Measurements from ENCODE around the gene SP7. TPM values are rescaled to one million over a fixed set of nuclear protein-coding genes. Genes with fewer than 3 reads are reported as not detected.

SP7 gene
- total and polyA plus RNA-seq, 9 of the 15 experiments (the other 6 are each of a cell fraction or from before 2014, with no cell fraction given): 0.04 TPM; not detected in 8

DNA sequence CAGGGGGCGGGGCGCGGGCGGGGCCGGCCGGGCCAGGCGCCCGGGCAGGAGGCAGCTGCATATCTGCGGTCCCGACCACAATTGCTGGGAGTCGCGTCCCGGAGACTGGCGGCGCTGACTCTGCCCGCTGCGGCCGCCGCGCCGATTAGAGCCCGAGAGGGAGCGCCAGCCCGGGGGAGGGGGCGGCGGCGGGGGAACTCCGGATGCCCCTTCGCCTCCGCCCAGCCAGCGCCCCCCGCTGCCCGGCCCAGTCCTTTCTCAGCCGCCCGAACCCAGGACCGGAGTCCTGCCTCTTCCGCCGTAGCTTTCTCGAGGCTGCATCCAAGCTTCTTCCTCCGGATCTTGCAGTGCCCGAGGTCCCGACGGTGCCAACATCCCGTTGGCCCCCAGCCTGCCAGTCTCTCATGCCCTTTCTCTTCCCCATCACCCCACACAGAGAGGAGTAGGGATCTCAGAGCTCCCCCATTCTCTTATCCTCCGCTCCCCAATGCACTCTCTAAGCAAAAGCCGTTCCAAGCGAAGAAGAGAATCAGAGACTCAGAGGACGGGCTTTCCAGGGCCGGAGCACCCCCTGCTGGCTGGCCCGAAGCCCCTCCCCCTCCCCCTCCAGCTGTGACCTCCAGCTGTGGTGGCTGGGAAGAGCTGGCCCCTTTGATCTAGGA is 8.8 kb upstream of the SP7 start (continued):
- TF ChIP-seq, protein P1, sequence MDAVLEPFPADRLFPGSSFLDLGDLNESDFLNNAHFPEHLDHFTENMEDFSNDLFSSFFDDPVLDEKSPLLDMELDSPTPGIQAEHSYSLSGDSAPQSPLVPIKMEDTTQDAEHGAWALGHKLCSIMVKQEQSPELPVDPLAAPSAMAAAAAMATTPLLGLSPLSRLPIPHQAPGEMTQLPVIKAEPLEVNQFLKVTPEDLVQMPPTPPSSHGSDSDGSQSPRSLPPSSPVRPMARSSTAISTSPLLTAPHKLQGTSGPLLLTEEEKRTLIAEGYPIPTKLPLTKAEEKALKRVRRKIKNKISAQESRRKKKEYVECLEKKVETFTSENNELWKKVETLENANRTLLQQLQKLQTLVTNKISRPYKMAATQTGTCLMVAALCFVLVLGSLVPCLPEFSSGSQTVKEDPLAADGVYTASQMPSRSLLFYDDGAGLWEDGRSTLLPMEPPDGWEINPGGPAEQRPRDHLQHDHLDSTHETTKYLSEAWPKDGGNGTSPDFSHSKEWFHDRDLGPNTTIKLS (IDR thresholded peaks at IDR 0.05; ENCODE audit: borderline replicate concordance, low read depth): no peak
- no peak for TF ChIP-seq PCBP2 (IDR thresholded peaks at IDR 0.05; ENCODE audit: low read depth, low read length, poor library complexity, severe bottlenecking)
- TF ChIP-seq MECOM (CRISPR knock-in tag; IDR thresholded peaks at IDR 0.05): no peak
- TF ChIP-seq, protein P2, sequence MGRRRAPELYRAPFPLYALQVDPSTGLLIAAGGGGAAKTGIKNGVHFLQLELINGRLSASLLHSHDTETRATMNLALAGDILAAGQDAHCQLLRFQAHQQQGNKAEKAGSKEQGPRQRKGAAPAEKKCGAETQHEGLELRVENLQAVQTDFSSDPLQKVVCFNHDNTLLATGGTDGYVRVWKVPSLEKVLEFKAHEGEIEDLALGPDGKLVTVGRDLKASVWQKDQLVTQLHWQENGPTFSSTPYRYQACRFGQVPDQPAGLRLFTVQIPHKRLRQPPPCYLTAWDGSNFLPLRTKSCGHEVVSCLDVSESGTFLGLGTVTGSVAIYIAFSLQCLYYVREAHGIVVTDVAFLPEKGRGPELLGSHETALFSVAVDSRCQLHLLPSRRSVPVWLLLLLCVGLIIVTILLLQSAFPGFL (CRISPR knock-in tag; IDR thresholded peaks at IDR 0.05): no peak
- TF ChIP-seq, protein P3, sequence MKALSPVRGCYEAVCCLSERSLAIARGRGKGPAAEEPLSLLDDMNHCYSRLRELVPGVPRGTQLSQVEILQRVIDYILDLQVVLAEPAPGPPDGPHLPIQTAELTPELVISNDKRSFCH (CRISPR knock-in tag; IDR thresholded peaks at IDR 0.05): no peak
- TF ChIP-seq, protein P3 (tag; IDR thresholded peaks at IDR 0.05): no peak
- TF ChIP-seq ZNF77 (CRISPR knock-in tag; IDR thresholded peaks at IDR 0.05): no peak
- TF ChIP-seq PTBP1 (IDR thresholded peaks at IDR 0.05; ENCODE audit: low read depth, low read length): no peak
- no peak for TF ChIP-seq RNF2 (IDR thresholded peaks at IDR 0.05)
- no peak for TF ChIP-seq PML (IDR thresholded peaks at IDR 0.05; ENCODE audit: low read length)
- no peak for TF ChIP-seq RBBP5 (IDR thresholded peaks at IDR 0.05; ENCODE audit: borderline replicate concordance, insufficient read depth, low read length, poor library complexity, severe bottlenecking)
- TF ChIP-seq PTTG1 (tag; IDR thresholded peaks at IDR 0.05; ENCODE audit: low read depth): no peak
- no peak for TF ChIP-seq CBFB (CRISPR knock-in tag; IDR thresholded peaks at IDR 0.05)
- TF ChIP-seq, protein P4, sequence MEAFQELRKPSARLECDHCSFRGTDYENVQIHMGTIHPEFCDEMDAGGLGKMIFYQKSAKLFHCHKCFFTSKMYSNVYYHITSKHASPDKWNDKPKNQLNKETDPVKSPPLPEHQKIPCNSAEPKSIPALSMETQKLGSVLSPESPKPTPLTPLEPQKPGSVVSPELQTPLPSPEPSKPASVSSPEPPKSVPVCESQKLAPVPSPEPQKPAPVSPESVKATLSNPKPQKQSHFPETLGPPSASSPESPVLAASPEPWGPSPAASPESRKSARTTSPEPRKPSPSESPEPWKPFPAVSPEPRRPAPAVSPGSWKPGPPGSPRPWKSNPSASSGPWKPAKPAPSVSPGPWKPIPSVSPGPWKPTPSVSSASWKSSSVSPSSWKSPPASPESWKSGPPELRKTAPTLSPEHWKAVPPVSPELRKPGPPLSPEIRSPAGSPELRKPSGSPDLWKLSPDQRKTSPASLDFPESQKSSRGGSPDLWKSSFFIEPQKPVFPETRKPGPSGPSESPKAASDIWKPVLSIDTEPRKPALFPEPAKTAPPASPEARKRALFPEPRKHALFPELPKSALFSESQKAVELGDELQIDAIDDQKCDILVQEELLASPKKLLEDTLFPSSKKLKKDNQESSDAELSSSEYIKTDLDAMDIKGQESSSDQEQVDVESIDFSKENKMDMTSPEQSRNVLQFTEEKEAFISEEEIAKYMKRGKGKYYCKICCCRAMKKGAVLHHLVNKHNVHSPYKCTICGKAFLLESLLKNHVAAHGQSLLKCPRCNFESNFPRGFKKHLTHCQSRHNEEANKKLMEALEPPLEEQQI (IDR thresholded peaks at IDR 0.05): no peak
- TF ChIP-seq ZNF174 (CRISPR knock-in tag; IDR thresholded peaks at IDR 0.05): no peak
- TF ChIP-seq TEAD1 (CRISPR knock-in tag; IDR thresholded peaks at IDR 0.05): no peak
- no peak for TF ChIP-seq XRCC3 (IDR thresholded peaks at IDR 0.05)
- TF ChIP-seq, protein P5, sequence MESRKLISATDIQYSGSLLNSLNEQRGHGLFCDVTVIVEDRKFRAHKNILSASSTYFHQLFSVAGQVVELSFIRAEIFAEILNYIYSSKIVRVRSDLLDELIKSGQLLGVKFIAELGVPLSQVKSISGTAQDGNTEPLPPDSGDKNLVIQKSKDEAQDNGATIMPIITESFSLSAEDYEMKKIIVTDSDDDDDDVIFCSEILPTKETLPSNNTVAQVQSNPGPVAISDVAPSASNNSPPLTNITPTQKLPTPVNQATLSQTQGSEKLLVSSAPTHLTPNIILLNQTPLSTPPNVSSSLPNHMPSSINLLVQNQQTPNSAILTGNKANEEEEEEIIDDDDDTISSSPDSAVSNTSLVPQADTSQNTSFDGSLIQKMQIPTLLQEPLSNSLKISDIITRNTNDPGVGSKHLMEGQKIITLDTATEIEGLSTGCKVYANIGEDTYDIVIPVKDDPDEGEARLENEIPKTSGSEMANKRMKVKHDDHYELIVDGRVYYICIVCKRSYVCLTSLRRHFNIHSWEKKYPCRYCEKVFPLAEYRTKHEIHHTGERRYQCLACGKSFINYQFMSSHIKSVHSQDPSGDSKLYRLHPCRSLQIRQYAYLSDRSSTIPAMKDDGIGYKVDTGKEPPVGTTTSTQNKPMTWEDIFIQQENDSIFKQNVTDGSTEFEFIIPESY (CRISPR knock-in tag; IDR thresholded peaks at IDR 0.05): no peak; the same call in 1 of the 2 replicates
- TF ChIP-seq, protein P6, sequence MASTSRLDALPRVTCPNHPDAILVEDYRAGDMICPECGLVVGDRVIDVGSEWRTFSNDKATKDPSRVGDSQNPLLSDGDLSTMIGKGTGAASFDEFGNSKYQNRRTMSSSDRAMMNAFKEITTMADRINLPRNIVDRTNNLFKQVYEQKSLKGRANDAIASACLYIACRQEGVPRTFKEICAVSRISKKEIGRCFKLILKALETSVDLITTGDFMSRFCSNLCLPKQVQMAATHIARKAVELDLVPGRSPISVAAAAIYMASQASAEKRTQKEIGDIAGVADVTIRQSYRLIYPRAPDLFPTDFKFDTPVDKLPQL (IDR thresholded peaks at IDR 0.05; ENCODE audit: extremely low read depth, insufficient read length): no peak

Measured in K562 (cell line).